Ishikawa (cell line): ENCODE measurements around the gene HADHA.

Experiments
- CEBPB ChIP-seq: IDR thresholded peaks from 2 replicates; pipeline ENCODE4 v1.6.1; 2012
- CREB1 ChIP-seq: IDR thresholded peaks from 2 replicates; pipeline ENCODE4 v1.6.1; 2012; ENCODE audit warnings: low read depth
- EGR1 ChIP-seq: IDR thresholded peaks from 2 replicates; pipeline ENCODE4 v1.6.1; 2012
- EP300 ChIP-seq: IDR thresholded peaks from 2 replicates; pipeline ENCODE4 v1.6.1; 2012; ENCODE audit warnings: borderline replicate concordance
- FOXM1 ChIP-seq: IDR thresholded peaks from 2 replicates; pipeline ENCODE4 v1.6.1; 2012; ENCODE audit warnings: low read depth, borderline replicate concordance
- MAX ChIP-seq: IDR thresholded peaks from 2 replicates; pipeline ENCODE4 v1.6.1; 2012
- NFIC ChIP-seq: IDR thresholded peaks from 2 replicates; pipeline ENCODE4 v1.6.1; 2012
- RAD21 ChIP-seq: IDR thresholded peaks from 2 replicates; pipeline ENCODE4 v1.6.1; 2012; ENCODE audit warnings: low read depth
- REST ChIP-seq: IDR thresholded peaks from 2 replicates; pipeline ENCODE4 v1.6.1; 2012; ENCODE audit warnings: low read depth, mild to moderate bottlenecking
- TAF1 ChIP-seq: IDR thresholded peaks from 2 replicates; pipeline ENCODE4 v1.6.1; 2012; ENCODE audit warnings: low read depth, mild to moderate bottlenecking
- TCF12 ChIP-seq: IDR thresholded peaks from 2 replicates; pipeline ENCODE4 v1.6.1; 2012; ENCODE audit warnings: low read depth
- TEAD4 ChIP-seq: IDR thresholded peaks from 2 replicates; pipeline ENCODE4 v1.6.1; 2012
- USF1 ChIP-seq: IDR thresholded peaks from 2 replicates; pipeline ENCODE4 v1.6.1; 2012
- YY1 ChIP-seq: IDR thresholded peaks from 2 replicates; pipeline ENCODE4 v1.6.1; 2012; ENCODE audit warnings: low read depth
- ZBTB7A ChIP-seq: IDR thresholded peaks from 2 replicates; pipeline ENCODE4 v1.6.1; 2012; ENCODE audit warnings: low read depth

HADHA gene

GRCh38 chr2:26187537-26188104 is 56.8 kb downstream of the HADHA start:
- TF ChIP-seq ZBTB7A (no peak), CEBPB (no peak), FOXM1 (no peak), CREB1 (no peak), RAD21 (no peak), TAF1 (no peak)

- no peak for TF ChIP-seq TEAD4
- TF ChIP-seq CREB1: no peak
- TF ChIP-seq EP300: no peak
- no peak for TF ChIP-seq TAF1
These were observed 57.3 kb downstream of the HADHA start for GRCh38 chr2:26187114-26187513.

GRCh38 chr2:26185954-26186770 is 58.3 kb downstream of the HADHA start:
- TF ChIP-seq CEBPB (no peak), FOXM1 (no peak), TCF12 (no peak), TAF1 (no peak)

- TF ChIP-seq MAX: no peak
- no peak for TF ChIP-seq REST
- TF ChIP-seq EP300: no peak
- TF ChIP-seq ZBTB7A: no peak
- no peak for TF ChIP-seq USF1
- no peak for TF ChIP-seq EGR1
- no peak for TF ChIP-seq YY1
- TF ChIP-seq FOXM1: no peak
- TF ChIP-seq NFIC: no peak
- TF ChIP-seq RAD21: no peak
- TF ChIP-seq TCF12: no peak
- no peak for TF ChIP-seq TEAD4
- no peak for TF ChIP-seq CREB1
- TF ChIP-seq TAF1: no peak
- TF ChIP-seq CEBPB: no peak
These were observed 59.0 kb downstream of the HADHA start for GRCh38 chr2:26185304-26185928.

- TF ChIP-seq TCF12 (no peak), MAX (peak; percentile 97), CEBPB (no peak), TEAD4 (no peak; the same call in 1 of the 2 replicates), ZBTB7A (no peak), REST (no peak), TAF1 (no peak), USF1 (peak; percentile 24; the same call in 1 of the 2 replicates), EP300 (no peak), EGR1 (no peak), NFIC (no peak), YY1 (no peak), RAD21 (peak; percentile 52; the same call in 1 of the 2 replicates), FOXM1 (no peak), CREB1 (no peak)
These were observed 59.7 kb downstream of the HADHA start for GRCh38 chr2:26184555-26185303.
